SK-N-SH (cell line): ENCODE measurements around the gene NOP56. TPM values are rescaled to one million over a fixed set of nuclear protein-coding genes. Genes with fewer than 3 reads are reported as not detected.

ENCODE experiments used
- CTCF ChIA-PET: fragments of 300-600, 350-600 bp; formaldehyde crosslinking; extraction: SDS; loops from one replicate; lab custom pipeline; 2021; lab: Yijun Ruan, JAX
- POLR2A ChIA-PET: fragments of 350-600 bp; sonication (Branson Sonifier 250); formaldehyde crosslinking; extraction: SDS; loops from one replicate; lab custom pipeline; 2020; ENCODE audit warnings: antibody characterized with exemption, inconsistent platforms; lab: Yijun Ruan, JAX
- DNase-seq: peaks from one replicate; pipeline ENCODE4 v3.0.0; 2012
- H2AFZ ChIP-seq: fragments of 200-600 bp; sonication (generic); 2 replicates; pipeline ENCODE4 v1.8.1; 2016; ENCODE audit warnings: antibody characterized with exemption, mild to moderate bottlenecking, low read depth
- H3F3A ChIP-seq: fragments of 200-600 bp; sonication (generic); replicated peaks from 2 replicates; pipeline ENCODE3; 2016; ENCODE audit warnings: antibody characterized with exemption, mild to moderate bottlenecking; ENCODE audit not compliant: insufficient read depth
- H3K27ac ChIP-seq, 2 experiments: fragments of 200-500 bp in 1 of 2; fragments of 200-600 bp in 1 of 2; sonication (Bioruptor generic) in 1 of 2; sonication (generic), shearing (Covaris generic) in 1 of 2; 2 replicates each; pipeline versions ENCODE4 v1.5.1 to v1.6.1; 2014 to 2016; ENCODE audit warnings: low read depth in 2 of 2, inconsistent platforms in 1 of 2, low read length in 1 of 2, mild to moderate bottlenecking in 1 of 2, mixed read lengths in 1 of 2
- H3K27me3 ChIP-seq: fragments of 200-600 bp; sonication (generic), shearing (Covaris generic); 2 replicates; pipeline ENCODE4 v1.6.1; 2016; ENCODE audit warnings: mixed run types; ENCODE audit not compliant: insufficient read depth
- H3K36me3 ChIP-seq, 2 experiments: fragments of 200-500 bp in 1 of 2; fragments of 200-600 bp in 1 of 2; sonication (Bioruptor generic) in 1 of 2; sonication (generic) in 1 of 2; replicated peaks in 1 of 2; 2 replicates each; pipeline versions ENCODE3 to v1.5.1; 2014 to 2016; ENCODE audit warnings: low read length in 1 of 2, mild to moderate bottlenecking in 1 of 2; ENCODE audit not compliant: insufficient read depth in 2 of 2, control insufficient read depth in 1 of 2
- H3K4me1 ChIP-seq, 2 experiments: fragments of 200-500 bp in 1 of 2; fragments of 200-600 bp in 1 of 2; sonication (Bioruptor generic) in 1 of 2; sonication (generic), shearing (Covaris generic) in 1 of 2; 2 replicates each; pipeline versions ENCODE4 v1.5.1 to v1.6.1; 2014 to 2016; ENCODE audit warnings: low read depth in 1 of 2, low read length in 1 of 2, mixed run types in 1 of 2; ENCODE audit not compliant: insufficient read depth in 2 of 2, control insufficient read depth in 1 of 2
- H3K4me2 ChIP-seq: fragments of 200-600 bp; sonication (generic), shearing (Covaris generic); 2 replicates; pipeline ENCODE4 v1.6.1; 2017; ENCODE audit warnings: mixed run types
- H3K4me3 ChIP-seq, 2 experiments: fragments of 200-500 bp in 1 of 2; fragments of 200-600 bp in 1 of 2; sonication (Bioruptor generic) in 1 of 2; sonication (generic), shearing (Covaris generic) in 1 of 2; 2 replicates each; pipeline versions ENCODE4 v1.5.1 to v1.8.1; 2014 to 2016; ENCODE audit warnings: low read depth in 2 of 2, inconsistent platforms in 1 of 2, low read length in 1 of 2, mild to moderate bottlenecking in 1 of 2, mixed read lengths in 1 of 2, moderate library complexity in 1 of 2
- H3K79me2 ChIP-seq: fragments of 200-600 bp; sonication (generic); 2 replicates; pipeline ENCODE4 v1.8.1; 2017; ENCODE audit warnings: mild to moderate bottlenecking; ENCODE audit not compliant: insufficient read depth
- H3K9ac ChIP-seq: fragments of 200-600 bp; sonication (generic); 2 replicates; pipeline ENCODE4 v1.6.1; 2017; ENCODE audit warnings: mixed run types
- H3K9me2 ChIP-seq: fragments of 200-600 bp; sonication (generic); 2 replicates; pipeline ENCODE4 v1.6.1; 2017; ENCODE audit warnings: mixed run types
- H3K9me3 ChIP-seq: fragments of 200-600 bp; sonication (generic); 2 replicates; pipeline ENCODE4 v1.6.1; 2017; ENCODE audit warnings: mixed run types, mild to moderate bottlenecking, moderate library complexity
- H4K20me1 ChIP-seq: fragments of 200-600 bp; sonication (generic); 2 replicates; pipeline ENCODE4 v1.6.1; 2017; ENCODE audit warnings: mild to moderate bottlenecking, mixed run types; ENCODE audit not compliant: insufficient read depth
- EP300 ChIP-seq, 2 experiments: IDR thresholded peaks; 2 replicates each; pipeline versions ENCODE4 v1.4.0 to v1.6.1; 2012; ENCODE audit warnings: borderline replicate concordance in 1 of 2, low read depth in 1 of 2, low read length in 1 of 2
- FOXJ3 ChIP-seq: sonication (generic); formaldehyde crosslinking; IDR thresholded peaks from 2 replicates; pipeline ENCODE4 v1.5.1; 2020; ENCODE audit warnings: mild to moderate bottlenecking, missing genetic modification reagents
- FOXM1 ChIP-seq: IDR thresholded peaks from 2 replicates; pipeline ENCODE4 v1.4.0; 2012; ENCODE audit warnings: low read depth, mild to moderate bottlenecking
- GATA2 ChIP-seq: sonication (generic); formaldehyde crosslinking; IDR thresholded peaks from 2 replicates; pipeline ENCODE4 v1.5.0; 2020; ENCODE audit warnings: mild to moderate bottlenecking, missing genetic modification reagents
- NFIC ChIP-seq: IDR thresholded peaks from 2 replicates; pipeline ENCODE4 v1.4.0; 2012; ENCODE audit warnings: borderline replicate concordance
- POLR2AphosphoS5 ChIP-seq: IDR thresholded peaks from 2 replicates; pipeline ENCODE4 v1.6.1; 2012; ENCODE audit warnings: low read depth, low read length
- RFX5 ChIP-seq: IDR thresholded peaks from 2 replicates; pipeline ENCODE4 v1.6.1; 2012; ENCODE audit warnings: mild to moderate bottlenecking, improper control_type of control experiment, low read length
- YY1 ChIP-seq: IDR thresholded peaks from 2 replicates; pipeline ENCODE4 v1.4.0; 2012; ENCODE audit warnings: low read depth, mild to moderate bottlenecking
- WGBS: methylation state at CpG from one replicate; pipeline ENCODE4 v1.1.6; 2017; ENCODE audit warnings: low lambda C conversion rate; 5-methylcytosine and 5-hydroxymethylcytosine counted together
- polyA plus RNA-seq, 3 experiments: library from polyadenylated mRNA; depleted of rRNA; stranded (reverse); fragments of >200 nt; gene quantifications; 2 replicates each; pipeline ENCODE4 v1.2.3, GENCODE V29; 2012
- small RNA-seq, 7 experiments: library from RNA; depleted of rRNA; stranded (forward); fragments of <200 nt; gene quantifications; one replicate each; pipeline ENCODE3, GENCODE V24; 2012
- TF ChIP-seq, protein P1 (sequence below): IDR thresholded peaks from 2 replicates; pipeline ENCODE4 v1.6.1; 2012; ENCODE audit warnings: mild to moderate bottlenecking, low read depth, low read length, moderate library complexity
- TF ChIP-seq, protein P2 (sequence below): IDR thresholded peaks from 2 replicates; pipeline ENCODE4; 2012
- TF ChIP-seq, protein P3 (sequence below): fragments of 150-350 bp; IDR thresholded peaks from 2 replicates; pipeline ENCODE4 v1.6.1; 2016; ENCODE audit warnings: mild to moderate bottlenecking, low read depth, low read length
- TF ChIP-seq, protein P4 (sequence below): fragments of 150-350 bp; IDR thresholded peaks from 2 replicates; pipeline ENCODE4 v1.6.1; 2017; ENCODE audit warnings: antibody characterized with exemption, low read length, low read depth, borderline replicate concordance

The NOP56 gene
- polyA plus RNA-seq, 1 of the 3 experiments (the other 2 are of a cell fraction) = 158 TPM

DNA sequence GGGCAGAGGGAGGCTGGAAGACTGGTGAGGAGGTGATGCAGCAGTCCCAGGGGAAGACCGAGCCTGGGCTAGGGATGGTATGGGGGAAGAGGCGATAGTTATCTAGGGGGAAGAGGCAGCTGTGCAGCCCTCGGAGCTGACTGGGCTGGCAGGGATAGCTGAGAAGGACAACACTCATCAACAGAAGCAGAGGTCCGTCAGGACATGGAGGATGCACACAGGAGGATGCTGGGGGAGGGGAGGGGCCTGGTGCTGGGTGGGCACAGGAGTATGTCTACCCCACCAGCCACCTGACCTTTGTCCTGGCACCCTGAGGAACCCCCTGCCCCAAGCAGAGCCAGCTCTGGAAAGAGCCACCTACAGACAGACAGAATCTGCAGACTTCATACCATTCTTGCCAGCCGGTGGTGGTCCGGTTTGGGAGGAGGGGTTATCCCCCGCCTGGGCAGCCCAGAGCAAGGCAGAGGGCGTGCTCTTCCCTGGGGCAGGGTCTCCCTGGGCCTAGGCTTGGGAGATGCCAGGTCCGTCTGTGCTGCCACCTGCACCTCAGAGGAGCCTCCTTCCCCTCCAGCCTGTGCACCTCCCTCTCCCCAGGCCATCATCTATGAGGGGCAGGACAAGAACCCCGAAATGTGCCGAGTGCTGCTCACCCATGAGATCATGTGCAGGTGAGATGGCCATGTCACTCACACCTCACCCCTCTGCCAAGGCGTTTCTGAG lies 55.1 kb downstream of the NOP56 start:
- H3K27me3 ChIP-seq = no peaks in the 10 kb centered on the region
- no peaks in the 10 kb centered on the region for H3K79me2 ChIP-seq
- H3K27ac ChIP-seq = no peak overlapping the region
- H3K9me3 ChIP-seq = no peaks in the 10 kb centered on the region
- no peak for DNase-seq
- TF ChIP-seq FOXJ3 (CRISPR knock-in tag) (no peak), GATA2 (CRISPR knock-in tag) (no peak), POLR2AphosphoS5 (no peak), EP300 (IDR thresholded peaks at IDR 0.05; ENCODE audit: borderline replicate concordance in 1 of 2, low read depth in 1 of 2, low read length in 1 of 2) (no peak), YY1 (no peak), RFX5 (no peak), NFIC (no peak), FOXM1 (no peak)
- TF ChIP-seq, protein P1, sequence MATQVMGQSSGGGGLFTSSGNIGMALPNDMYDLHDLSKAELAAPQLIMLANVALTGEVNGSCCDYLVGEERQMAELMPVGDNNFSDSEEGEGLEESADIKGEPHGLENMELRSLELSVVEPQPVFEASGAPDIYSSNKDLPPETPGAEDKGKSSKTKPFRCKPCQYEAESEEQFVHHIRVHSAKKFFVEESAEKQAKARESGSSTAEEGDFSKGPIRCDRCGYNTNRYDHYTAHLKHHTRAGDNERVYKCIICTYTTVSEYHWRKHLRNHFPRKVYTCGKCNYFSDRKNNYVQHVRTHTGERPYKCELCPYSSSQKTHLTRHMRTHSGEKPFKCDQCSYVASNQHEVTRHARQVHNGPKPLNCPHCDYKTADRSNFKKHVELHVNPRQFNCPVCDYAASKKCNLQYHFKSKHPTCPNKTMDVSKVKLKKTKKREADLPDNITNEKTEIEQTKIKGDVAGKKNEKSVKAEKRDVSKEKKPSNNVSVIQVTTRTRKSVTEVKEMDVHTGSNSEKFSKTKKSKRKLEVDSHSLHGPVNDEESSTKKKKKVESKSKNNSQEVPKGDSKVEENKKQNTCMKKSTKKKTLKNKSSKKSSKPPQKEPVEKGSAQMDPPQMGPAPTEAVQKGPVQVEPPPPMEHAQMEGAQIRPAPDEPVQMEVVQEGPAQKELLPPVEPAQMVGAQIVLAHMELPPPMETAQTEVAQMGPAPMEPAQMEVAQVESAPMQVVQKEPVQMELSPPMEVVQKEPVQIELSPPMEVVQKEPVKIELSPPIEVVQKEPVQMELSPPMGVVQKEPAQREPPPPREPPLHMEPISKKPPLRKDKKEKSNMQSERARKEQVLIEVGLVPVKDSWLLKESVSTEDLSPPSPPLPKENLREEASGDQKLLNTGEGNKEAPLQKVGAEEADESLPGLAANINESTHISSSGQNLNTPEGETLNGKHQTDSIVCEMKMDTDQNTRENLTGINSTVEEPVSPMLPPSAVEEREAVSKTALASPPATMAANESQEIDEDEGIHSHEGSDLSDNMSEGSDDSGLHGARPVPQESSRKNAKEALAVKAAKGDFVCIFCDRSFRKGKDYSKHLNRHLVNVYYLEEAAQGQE = no peak
- TF ChIP-seq, protein P2, sequence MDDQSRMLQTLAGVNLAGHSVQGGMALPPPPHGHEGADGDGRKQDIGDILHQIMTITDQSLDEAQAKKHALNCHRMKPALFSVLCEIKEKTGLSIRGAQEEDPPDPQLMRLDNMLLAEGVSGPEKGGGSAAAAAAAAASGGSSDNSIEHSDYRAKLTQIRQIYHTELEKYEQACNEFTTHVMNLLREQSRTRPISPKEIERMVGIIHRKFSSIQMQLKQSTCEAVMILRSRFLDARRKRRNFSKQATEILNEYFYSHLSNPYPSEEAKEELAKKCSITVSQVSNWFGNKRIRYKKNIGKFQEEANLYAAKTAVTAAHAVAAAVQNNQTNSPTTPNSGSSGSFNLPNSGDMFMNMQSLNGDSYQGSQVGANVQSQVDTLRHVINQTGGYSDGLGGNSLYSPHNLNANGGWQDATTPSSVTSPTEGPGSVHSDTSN = no peak
- TF ChIP-seq, protein P3, sequence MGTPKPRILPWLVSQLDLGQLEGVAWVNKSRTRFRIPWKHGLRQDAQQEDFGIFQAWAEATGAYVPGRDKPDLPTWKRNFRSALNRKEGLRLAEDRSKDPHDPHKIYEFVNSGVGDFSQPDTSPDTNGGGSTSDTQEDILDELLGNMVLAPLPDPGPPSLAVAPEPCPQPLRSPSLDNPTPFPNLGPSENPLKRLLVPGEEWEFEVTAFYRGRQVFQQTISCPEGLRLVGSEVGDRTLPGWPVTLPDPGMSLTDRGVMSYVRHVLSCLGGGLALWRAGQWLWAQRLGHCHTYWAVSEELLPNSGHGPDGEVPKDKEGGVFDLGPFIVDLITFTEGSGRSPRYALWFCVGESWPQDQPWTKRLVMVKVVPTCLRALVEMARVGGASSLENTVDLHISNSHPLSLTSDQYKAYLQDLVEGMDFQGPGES = no peak
- TF ChIP-seq, protein P4, sequence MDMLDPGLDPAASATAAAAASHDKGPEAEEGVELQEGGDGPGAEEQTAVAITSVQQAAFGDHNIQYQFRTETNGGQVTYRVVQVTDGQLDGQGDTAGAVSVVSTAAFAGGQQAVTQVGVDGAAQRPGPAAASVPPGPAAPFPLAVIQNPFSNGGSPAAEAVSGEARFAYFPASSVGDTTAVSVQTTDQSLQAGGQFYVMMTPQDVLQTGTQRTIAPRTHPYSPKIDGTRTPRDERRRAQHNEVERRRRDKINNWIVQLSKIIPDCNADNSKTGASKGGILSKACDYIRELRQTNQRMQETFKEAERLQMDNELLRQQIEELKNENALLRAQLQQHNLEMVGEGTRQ = no peak
- no peaks in the 10 kb centered on the region for H3K9me2 ChIP-seq
- ChIA-PET POLR2A (interaction anchor here (1.2 kb wide), 1 partner anchor 22 kb away, joined by 3 read pairs; no protein-coding TSS in a partner anchor), CTCF (interaction anchor here (0.9 kb wide), 1 partner anchor 145 kb away, joined by 3 read pairs; no protein-coding TSS in a partner anchor)
- H3K4me1 ChIP-seq = no peaks in the 10 kb centered on the region
- 79% methylated on average over 7 of the region's 12 CpGs for WGBS
- no peak overlapping the region for H3K9ac ChIP-seq
- H4K20me1 ChIP-seq = no peaks in the 10 kb centered on the region
- H3K4me3 ChIP-seq = no peak overlapping the region
- no peaks in the 10 kb centered on the region for H3F3A ChIP-seq
- no peak overlapping the region for H3K4me2 ChIP-seq
- H3K36me3 ChIP-seq = no peaks in the 10 kb centered on the region
- no peak overlapping the region for H2AFZ ChIP-seq

Small RNA genes within 50 kb of the gene (small RNA-seq; reads per million reads assigned to genes)
- gene SNORA51 = 0 reads per million in 7 experiments
- gene SNORD110 = 0 reads per million in 7 experiments
- 0 reads per million in 7 experiments for gene SNORD56
- 0 reads per million in 7 experiments for gene SNORD57
- 0 reads per million in 7 experiments for gene SNORD86

Other genes with a start within 250 kb of the NOP56 start
- 380 and 455 TPM in 2 replicates for gene SNRPB, start 181.8 kb upstream of the NOP56 start, polyA plus RNA-seq (2012; rRNA removed)
- gene ZNF343, start 143.7 kb upstream of the NOP56 start, polyA plus RNA-seq (2012; rRNA removed) = 11.0 and 16.8 TPM in 2 replicates
- gene TMC2, start 116.1 kb upstream of the NOP56 start, polyA plus RNA-seq (2012; rRNA removed) = not detected in 2 replicates
- 233 and 268 TPM in 2 replicates for gene IDH3B, start 11.6 kb downstream of the NOP56 start, polyA plus RNA-seq (2012; rRNA removed)
- gene EBF4, start 40.1 kb downstream of the NOP56 start, polyA plus RNA-seq (2012; rRNA removed) = 15.9 and 20.6 TPM in 2 replicates
- gene CPXM1, start 148.0 kb downstream of the NOP56 start, polyA plus RNA-seq (2012; rRNA removed) = 58.3 and 99.9 TPM in 2 replicates
- gene C20orf141, start 162.4 kb downstream of the NOP56 start, polyA plus RNA-seq (2012; rRNA removed) = 1.1 and 1.2 TPM in 2 replicates
- 0.02 and 0.10 TPM in 2 replicates for gene TMEM239, start 163.7 kb downstream of the NOP56 start, polyA plus RNA-seq (2012; rRNA removed)
- 65.2 and 73.6 TPM in 2 replicates for gene PCED1A, start 188.0 kb downstream of the NOP56 start, polyA plus RNA-seq (2012; rRNA removed)
- 62.0 and 78.4 TPM in 2 replicates for gene VPS16, start 188.1 kb downstream of the NOP56 start, polyA plus RNA-seq (2012; rRNA removed)
- gene PTPRA, start 220.8 kb downstream of the NOP56 start, polyA plus RNA-seq (2012; rRNA removed) = 47.6 and 55.4 TPM in 2 replicates